Astrocyte of the hippocampus (primary cell): ENCODE measurements around the gene XPC.

Experiments used
- DNase-seq: peaks from one replicate; pipeline ENCODE4 v3.0.0; 2011; ENCODE audit warnings: low read depth, low spot score

Gene XPC

GRCh38 chr3:14172496-14172895, 5.9 kb downstream of the XPC start:
- no peak for DNase-seq

- no peak for DNase-seq
Observed at GRCh38 chr3:14170531-14171159, 7.8 kb downstream of the XPC start.

- no peak for DNase-seq
Observed at GRCh38 chr3:14169871-14170270, 8.5 kb downstream of the XPC start.

- no peak for DNase-seq
Observed at GRCh38 chr3:14169435-14169834, 9.0 kb downstream of the XPC start.

DNA sequence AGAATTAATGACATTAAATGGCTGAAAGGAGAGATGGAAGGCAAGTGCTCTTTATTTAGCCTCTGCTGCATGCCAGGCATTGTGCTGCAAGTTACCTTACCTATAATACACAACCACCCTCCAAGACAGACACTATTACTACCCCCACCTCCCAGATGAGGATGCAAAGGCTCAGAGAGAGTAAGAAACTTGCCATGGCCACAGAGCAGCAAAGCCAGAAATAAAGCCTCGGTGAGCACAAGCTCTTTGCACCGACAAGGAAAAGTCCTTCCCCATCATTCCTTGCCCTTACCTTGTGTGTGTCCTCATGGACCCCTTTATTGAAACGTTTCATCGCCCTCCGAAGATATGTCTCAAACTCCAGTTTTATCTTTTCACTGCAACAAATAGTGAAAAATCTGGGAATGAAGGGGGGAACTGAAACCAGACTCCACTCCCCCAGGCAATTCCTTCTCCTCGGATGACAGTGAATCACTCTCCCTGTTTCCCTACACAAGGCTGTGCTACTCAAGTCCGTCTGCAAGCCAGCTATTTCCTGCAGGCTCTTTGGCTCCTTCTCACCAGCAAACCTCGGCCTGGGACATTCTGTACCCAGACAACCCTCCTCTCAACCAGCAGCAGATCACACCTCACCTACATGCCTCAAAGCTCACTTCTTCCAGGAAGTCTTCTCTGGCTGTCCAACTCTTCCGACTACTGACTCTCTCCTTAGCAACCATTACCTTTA, 11.4 kb downstream of the XPC start:
- no peak for DNase-seq

GRCh38 chr3:14162178-14162577, 16.2 kb downstream of the XPC start:
- no peak for DNase-seq

GRCh38 chr3:14161282-14161681, 17.1 kb downstream of the XPC start:
- no peak for DNase-seq

- no peak for DNase-seq
Observed at GRCh38 chr3:14159426-14159825, 19.0 kb downstream of the XPC start.

- DNase-seq: no peak
Observed at GRCh38 chr3:14158370-14158769, 20.0 kb downstream of the XPC start.

DNA sequence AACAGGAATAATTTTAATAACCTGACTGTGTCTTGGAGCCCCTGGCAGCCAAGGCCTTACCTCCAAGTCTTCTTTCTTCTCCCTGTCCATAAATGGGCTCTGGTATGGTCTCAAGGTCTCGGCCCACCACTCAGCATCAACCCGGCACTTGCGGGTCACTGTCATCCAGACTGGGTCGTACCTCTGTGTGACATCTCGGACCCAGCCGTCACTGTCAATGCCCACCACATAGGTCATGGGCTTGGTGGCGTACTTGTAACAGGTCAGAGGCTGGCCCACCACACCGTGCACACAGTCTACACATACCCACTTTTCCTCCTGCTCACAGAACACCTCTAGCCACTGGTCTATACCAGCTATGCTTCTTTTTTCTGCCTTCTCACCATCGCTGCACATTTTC, 20.4 kb downstream of the XPC start:
- no peak for DNase-seq

- DNase-seq: no peak
Observed at GRCh38 chr3:14156843-14157561, 21.4 kb downstream of the XPC start.

- no peak for DNase-seq
Observed at GRCh38 chr3:14156201-14156600, 22.2 kb downstream of the XPC start.

GRCh38 chr3:14154895-14155440, 23.4 kb downstream of the XPC start:
- no peak for DNase-seq

DNA sequence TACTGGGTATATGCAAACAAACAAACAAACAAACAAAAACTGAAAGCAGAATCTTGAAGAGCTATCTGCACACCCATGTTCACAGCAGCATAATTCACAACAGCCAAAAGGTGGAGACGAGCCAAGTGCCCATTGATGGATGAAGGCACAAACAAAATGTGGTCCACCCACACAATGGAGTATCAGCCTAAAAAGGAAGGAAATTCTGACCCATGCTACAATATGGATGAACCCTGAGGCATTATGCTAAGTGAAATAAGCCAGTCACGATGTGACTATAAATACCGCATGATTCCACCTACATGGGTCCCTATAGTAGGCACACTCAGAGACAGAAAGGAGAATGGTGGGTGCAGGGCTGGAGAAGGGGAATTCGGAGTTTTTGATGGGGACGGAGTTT, 24.1 kb downstream of the XPC start:
- DNase-seq: no peak

DNA sequence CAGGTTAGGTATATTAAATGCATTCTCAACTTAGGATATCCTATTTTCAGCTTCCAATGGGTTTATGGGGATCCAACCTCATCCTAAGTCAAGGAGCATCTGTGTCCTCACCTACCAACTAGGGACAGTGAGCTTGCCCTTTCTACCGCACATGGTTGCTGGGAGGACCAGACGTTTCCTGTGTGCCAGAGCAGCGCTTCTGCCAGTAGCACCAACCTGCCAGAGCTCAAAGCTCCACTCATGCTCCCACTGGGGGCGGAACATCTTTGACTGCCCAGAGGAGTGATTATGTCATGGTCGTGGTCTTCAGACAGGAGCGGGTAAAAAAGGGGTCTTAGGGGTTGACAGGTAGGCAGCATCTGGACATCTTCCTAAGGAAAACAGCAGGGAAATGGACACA, 24.7 kb downstream of the XPC start:
- DNase-seq: no peak

DNA sequence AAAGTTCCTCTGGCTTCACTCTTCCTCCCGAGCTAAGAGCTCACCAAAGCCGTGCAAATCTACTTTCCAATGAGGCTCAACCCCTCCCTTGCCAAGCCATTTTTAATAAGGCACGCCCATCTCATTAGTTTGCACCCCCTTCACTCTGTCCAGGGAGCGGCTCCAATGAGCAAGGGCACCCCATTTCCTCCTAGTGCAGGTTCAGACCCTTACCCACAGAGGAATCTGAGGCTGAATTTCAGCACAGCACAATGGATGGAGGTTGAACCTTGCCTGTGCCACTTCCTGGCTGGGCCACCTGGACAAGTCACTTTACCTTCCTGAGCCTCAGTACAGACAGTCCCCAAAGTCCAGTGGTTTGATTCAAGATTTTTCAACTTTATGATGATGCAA, 25.4 kb downstream of the XPC start:
- no peak for DNase-seq

- DNase-seq: no peak
Observed at GRCh38 chr3:14152233-14152962, 26.0 kb downstream of the XPC start.

DNA sequence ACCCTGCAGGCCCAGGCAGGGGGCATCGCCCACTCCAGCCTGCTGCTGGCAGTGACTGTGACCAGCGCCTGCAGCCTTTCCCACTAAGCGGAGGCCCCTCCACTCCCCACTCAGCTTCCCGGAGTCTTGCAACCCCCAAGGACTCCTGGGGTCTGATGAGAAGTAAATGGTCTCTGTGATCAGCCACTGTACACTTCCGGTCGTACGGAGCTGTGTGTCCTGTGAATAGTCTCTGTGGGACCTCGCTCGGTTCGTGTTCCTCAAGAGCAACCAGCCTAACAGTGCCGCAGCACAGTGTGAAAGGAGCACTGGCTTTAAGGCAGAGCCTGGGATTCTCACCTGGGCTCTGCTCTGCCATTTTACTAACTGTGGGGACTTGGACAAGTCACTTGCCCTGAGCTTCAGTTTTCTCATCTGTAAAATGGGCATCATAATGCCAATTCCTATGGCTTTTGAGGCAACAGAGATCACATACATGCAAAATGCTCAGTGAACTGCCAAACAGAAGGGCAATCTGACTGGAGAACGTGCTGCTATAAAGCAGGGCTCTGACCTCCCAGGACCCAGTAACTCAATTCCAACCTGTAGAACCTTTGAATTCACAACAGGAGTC, 26.8 kb downstream of the XPC start:
- DNase-seq: no peak

GRCh38 chr3:14150491-14151230, 27.7 kb downstream of the XPC start:
- no peak for DNase-seq

DNA sequence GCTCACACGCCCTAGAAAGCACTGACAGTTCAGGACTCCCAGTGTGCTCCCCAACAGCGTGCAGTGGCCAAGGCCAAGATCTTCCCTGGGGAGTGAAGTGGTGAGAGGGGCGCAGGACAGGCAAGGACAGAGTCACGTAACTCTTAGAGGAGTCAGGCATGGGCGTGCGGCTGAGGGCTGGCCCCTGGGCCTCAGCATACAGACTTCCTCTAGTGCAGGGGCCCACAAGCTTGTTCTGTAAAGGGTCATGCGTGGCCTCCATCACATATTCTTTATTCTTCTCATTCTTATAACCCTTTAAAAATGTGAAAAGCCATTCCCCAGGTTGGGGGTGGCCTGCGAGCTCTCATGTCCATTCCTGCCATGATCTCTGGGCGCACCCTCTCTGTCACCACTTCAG, 28.3 kb downstream of the XPC start:
- no peak for DNase-seq
